Measurements from ENCODE around the gene FANCB.

GRCh38 chrX:14919407-14919806 is 46.5 kb upstream of the FANCB start:
- TF ChIP-seq POLR2AphosphoS5 (IDR thresholded peaks at IDR 0.05; ENCODE audit: low read depth, low read length) (no peak), TAF1 (IDR thresholded peaks at IDR 0.05; ENCODE audit: borderline replicate concordance, insufficient read depth, low read length) (no peak)

Data from PFSK-1 (cell line).